Panc1 (cell line): ENCODE measurements around the gene SEC61A2.

ENCODE experiments used
- SIN3A ChIP-seq: IDR thresholded peaks from 2 replicates; pipeline ENCODE4 v1.6.1; 2012; ENCODE audit warnings: low read depth, mild to moderate bottlenecking, low read length, moderate library complexity, borderline replicate concordance; ENCODE audit not compliant: insufficient read depth
- TF ChIP-seq, protein P1 (sequence below): fragments of 450-650 bp; IDR thresholded peaks from 2 replicates; pipeline ENCODE4 v1.5.1; 2017; ENCODE audit warnings: mild to moderate bottlenecking

DNA sequence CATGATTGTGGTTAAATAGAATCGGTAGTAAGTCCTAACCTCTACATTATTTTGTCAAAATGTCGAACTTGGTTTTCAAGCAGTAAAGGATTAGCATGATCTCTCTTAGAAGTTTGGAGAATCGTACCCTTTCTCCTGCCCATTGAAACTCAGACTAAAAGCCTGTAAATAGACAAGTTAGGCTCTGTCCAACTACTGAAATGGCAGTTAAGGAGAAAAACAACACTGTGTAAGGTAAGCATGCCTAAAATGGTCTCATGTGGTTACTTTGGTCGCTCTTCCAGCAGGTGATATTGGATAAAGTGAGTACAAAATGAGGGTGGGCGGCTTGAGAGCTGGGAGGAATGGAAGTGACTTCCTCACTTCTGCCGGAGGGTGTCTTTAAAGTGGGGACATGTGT, 25.0 kb downstream of the SEC61A2 start:
- TF ChIP-seq, protein P1, sequence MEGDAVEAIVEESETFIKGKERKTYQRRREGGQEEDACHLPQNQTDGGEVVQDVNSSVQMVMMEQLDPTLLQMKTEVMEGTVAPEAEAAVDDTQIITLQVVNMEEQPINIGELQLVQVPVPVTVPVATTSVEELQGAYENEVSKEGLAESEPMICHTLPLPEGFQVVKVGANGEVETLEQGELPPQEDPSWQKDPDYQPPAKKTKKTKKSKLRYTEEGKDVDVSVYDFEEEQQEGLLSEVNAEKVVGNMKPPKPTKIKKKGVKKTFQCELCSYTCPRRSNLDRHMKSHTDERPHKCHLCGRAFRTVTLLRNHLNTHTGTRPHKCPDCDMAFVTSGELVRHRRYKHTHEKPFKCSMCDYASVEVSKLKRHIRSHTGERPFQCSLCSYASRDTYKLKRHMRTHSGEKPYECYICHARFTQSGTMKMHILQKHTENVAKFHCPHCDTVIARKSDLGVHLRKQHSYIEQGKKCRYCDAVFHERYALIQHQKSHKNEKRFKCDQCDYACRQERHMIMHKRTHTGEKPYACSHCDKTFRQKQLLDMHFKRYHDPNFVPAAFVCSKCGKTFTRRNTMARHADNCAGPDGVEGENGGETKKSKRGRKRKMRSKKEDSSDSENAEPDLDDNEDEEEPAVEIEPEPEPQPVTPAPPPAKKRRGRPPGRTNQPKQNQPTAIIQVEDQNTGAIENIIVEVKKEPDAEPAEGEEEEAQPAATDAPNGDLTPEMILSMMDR = no peak
- TF ChIP-seq SIN3A = no peak
